Smooth muscle cell of the brain vasculature (primary cell): ENCODE data around the gene LUZP4.
A peak's percentile ranks its signal among the peaks of the same experiment; 100 is the strongest.
"Not testable (repeated sequence)": the region's sequence is repeated elsewhere in the genome, so short reads cannot be mapped to it uniquely, and the experiment has no call there.

Source experiments
- DNase-seq: peaks from one replicate; pipeline ENCODE4 v3.0.0-alpha.2; 2012; ENCODE audit warnings: low read depth, low spot score

The LUZP4 gene

DNA sequence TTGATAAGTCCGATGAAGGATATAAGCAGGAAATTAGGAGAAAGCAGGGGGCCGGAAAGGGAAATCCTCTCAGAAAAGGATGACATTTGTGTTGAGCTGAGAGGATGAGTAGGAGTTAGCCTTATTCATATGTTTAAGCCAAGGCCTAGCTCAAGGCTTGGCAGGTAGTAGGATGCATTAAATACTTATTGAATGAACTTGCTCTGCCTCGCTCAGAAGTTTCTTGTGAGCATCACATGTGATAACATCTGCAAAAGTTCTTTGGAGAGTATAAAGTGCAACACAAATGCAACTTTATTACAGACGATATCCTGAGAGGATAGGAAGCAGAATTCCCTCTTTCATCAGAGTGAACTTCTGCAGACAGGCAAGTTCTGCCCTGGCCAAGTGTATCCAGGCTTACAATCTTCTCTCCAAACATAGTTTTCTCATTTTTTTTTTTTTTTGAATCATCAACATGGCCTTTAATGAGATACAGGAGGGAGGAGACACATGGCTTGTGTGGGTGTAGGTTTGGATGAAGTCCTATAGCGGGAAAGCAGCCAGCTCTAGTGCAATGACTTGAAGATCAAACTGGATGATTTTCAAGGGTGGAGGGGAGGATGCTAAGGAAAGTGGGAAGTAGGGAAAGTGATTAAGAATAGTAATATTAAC is 48.1 kb downstream of the LUZP4 start:
- DNase-seq, result no peak

DNA sequence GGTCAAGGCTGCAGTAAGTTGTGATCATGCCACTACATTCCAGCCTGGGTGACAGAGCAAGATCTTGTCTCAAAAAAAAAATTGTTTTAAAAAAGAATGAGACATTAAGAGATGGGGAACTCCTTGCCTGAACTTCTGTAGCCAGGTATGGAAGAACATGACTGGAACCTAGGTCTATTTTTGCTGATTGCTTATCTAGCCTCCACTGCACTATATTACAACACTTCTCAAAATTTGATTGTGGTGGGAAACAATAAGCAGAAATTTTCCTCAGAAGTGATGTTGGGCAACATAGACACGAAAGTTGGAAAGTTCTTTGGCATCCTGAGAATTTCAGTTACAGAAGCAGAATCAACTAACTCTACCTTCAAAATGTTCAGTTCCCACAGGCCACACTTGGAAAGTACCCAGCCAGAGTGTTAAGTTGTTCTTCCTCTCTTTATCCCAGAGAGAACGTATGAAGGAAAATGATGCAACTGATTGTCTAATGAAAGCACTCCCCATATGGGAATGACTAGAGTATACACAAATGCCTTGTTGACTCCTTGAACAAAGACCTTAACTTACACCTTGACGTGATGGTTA is 50.0 kb downstream of the LUZP4 start:
- DNase-seq, result no peak

DNA sequence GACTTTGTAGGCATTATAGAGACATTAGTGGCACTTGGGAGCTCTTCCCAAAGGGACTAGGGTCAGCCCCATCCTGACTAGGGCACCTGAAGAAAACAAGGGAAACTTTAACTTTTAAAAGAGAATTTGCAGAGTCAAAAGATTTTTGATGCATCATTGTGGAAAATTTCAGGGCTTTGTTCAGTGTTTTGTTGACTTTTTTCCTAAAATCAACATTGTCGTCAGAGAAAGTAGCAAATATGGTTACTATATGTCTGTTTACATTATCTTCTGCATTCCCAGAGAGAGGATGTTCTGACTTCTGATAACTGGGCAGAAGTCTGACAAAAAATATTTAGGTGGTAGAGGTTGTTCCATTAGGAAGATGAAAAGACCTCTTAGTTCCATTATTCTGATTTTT is 51.9 kb downstream of the LUZP4 start:
- no peak for DNase-seq

DNA sequence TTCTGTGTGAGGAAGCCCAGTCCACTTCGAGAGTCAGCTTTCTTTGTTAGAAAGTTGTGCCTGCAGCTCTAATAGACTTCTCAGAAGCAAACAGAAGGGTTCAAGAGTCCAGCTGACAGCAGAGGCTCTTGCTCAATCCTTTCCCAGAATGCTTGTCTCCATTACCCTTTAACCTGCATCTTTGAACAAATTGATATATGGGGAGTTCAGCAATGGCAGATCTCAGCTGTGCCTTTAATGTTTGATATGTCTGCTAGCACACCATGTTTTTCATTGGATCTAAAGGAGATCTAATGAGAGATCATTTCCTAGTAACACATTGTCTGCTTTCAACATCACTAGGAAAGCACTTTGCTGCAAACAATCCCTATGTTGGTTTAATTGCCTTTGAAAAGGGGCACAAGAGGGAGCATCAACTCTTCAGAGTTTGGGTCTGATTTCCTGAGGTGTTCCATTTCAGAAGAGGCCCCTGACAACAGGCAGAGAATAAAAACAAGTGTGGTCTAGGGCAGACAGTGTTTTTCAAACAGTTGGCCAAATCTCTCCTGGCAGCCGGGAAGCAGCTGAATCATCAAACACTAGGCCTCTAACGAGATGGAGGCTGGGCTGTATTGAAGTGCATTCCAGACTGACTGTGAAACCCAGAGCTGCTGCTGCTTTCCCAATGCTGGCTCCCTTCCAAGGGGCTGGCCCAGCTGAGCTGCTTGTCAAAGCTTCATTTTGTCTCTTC is 55.5 kb downstream of the LUZP4 start:
- peak; percentile 82 for DNase-seq

DNA sequence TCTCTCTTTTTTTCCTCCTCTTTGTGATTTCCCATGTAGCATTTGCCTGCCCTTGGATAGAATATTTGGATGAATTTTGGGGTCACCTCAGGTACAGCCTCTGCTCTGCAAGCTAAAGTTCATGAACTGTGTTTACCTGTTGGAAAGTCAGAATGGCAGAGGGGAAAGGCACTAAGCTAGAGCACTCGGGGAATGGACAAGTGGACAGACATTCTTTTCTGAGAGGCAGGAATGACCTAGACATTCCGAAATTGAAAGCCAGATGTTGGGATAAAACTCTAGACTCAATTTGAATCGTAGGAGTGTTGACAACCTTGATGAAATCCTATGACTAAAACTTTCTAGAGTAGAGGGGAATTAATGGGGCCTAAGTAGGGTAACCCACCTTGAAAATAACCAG is 56.1 kb downstream of the LUZP4 start:
- no peak for DNase-seq

DNA sequence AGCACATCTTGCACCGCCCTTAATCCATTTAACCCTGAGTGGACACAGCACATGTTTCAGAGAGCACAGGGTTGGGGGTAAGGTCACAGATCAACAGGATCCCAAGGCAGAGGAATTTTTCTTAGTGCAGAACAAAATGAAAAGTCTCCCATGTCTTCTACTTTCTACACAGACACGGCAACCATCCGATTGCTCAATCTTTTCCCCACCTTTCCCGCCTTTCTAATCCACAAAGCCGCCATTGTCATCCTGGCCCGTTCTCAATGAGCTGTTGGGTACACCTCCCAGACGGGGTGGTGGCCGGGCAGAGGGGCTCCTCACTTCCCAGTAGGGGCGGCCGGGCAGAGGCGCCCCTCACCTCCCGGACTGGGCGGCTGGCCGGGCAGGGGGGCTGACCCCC is 57.2 kb downstream of the LUZP4 start:
- DNase-seq, result not testable (repeated sequence)

DNA sequence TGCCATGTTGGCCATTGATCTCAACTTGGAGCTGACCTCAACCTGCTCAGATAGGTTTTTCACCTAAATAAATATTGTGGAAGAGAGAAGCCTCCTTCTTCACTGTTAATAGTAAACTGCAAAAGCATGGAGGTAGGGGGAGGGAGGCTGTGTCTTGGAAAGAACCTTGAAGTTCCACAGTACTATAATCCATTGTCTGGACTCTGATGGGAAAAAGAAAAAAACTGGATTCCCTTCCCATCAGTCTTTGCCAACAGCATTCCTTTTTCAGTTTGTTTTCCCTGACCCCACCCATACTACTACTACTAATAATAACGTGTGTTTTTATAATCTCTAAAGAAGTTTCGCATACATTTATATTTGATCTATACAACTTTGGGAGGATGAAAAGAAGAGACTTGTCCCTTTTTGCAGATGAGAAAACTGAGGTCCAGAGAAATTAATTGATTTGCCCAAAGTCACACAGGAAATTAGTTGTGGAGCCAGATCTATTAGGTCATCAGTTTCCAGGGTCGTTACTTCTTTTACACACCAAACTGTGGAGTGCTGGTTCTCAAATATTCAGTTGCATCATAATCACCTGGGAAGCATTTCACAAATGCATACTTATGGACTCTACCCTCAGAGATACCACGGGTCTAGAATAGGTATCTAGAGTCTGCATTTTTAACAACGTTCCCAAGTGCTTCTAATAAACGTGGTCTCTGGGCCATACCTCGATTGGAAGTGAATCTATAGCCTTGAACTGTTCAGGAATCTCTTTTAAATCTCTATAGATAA is 59.1 kb downstream of the LUZP4 start:
- DNase-seq, result no peak

DNA sequence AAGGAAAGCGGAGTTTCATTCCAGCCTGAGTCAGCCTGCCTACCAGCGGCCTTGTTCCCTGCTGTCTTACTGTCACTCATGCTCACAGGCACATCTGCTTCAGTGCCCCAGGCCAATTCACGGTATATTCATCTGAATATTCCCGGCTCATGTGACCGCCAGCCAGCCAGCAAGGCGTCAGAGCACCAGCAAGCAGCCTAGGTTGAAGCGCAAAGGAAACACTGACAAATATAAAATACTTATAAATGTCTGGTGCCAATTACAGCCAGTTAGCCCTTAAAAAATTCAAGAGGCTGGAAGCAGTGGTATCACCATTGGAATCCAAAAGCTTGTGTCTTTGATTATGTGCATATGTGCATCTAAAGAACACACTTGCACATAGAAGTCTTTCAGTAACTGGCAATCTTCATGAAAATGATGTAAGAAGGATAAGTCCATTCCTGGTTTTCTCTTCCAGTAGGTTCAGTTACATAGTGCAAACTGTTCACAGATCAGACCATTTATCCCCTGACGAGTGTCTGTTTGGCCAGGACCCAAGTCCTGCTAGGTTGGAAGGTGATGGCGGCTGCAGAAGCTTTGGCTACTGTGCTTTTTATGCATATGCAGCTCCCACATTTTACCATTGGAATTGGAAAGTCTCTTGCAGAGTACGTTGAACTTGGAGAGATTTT is 61.3 kb downstream of the LUZP4 start:
- DNase-seq, result no peak

DNA sequence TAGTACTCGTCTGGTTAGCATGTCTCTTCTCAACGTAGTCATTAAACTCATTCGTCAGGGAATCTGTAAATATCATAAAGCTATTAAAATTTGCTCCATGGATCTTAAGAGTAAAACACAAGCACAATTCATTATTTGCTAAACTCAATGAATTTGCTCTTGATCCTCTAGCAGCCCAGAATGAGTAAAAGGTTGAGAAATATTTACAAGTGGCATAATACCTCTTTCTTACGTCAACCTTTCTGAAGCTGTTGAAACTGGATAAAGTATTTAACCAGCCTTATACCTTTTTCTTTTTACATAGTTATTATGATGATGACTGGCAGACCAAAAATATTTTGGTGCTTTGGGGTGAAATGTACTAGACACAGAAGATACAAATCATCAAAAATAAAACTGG is 66.9 kb downstream of the LUZP4 start:
- no peak for DNase-seq
